ENCODE results near the gene NTNG1.

- TF ChIP-seq GATA3 (IDR thresholded peaks at IDR 0.05; ENCODE audit: low read depth, low read length) (no peak), GATA2 (IDR thresholded peaks at IDR 0.05; ENCODE audit: low read depth, low read length) (no peak)
Observed at GRCh38 chr1:107140703-107141490, at the start of gene NTNG1.

Measured in SH-SY5Y (cell line).